K562 (cell line): Measurements from ENCODE around the gene DHRS13. TPM values are rescaled to one million over a fixed set of nuclear protein-coding genes. Genes with fewer than 3 reads are reported as not detected.
A peak's percentile ranks its signal among the peaks of the same experiment; 100 is the strongest.

Source experiments
- ARID3B ChIP-seq: fragments of 250-450 bp; sonication (Bioruptor Pico); IDR thresholded peaks from 2 replicates; pipeline ENCODE4 v1.4.0; 2020; ENCODE audit warnings: borderline replicate concordance
- CCAR2 ChIP-seq: fragments of 200-400 bp; formaldehyde crosslinking; IDR thresholded peaks from 2 replicates; pipeline ENCODE4 v1.6.1; 2017; ENCODE audit warnings: mild to moderate bottlenecking, low read depth, low read length
- DIDO1 ChIP-seq: fragments of 450-650 bp; IDR thresholded peaks from 2 replicates; pipeline ENCODE4 v1.6.1; 2016; ENCODE audit warnings: low read depth, missing biosample characterization, missing genetic modification characterization
- ELF4 ChIP-seq: fragments of 450-650 bp; formaldehyde crosslinking; IDR thresholded peaks from 2 replicates; pipeline ENCODE4 v1.4.0; 2022; ENCODE audit warnings: missing genetic modification characterization
- IRF2 ChIP-seq: sonication (generic); formaldehyde crosslinking; IDR thresholded peaks from 2 replicates; pipeline ENCODE4 v1.8.1; 2022; ENCODE audit warnings: mild to moderate bottlenecking, missing genetic modification reagents
- KLF16 ChIP-seq: IDR thresholded peaks from 2 replicates; pipeline ENCODE4 v1.6.1; 2016; ENCODE audit warnings: antibody characterized with exemption
- MCM3 ChIP-seq: fragments of 450-650 bp; IDR thresholded peaks from 2 replicates; pipeline ENCODE4 v1.6.1; 2016
- NR2C1 ChIP-seq, 2 experiments: fragments of 450-650 bp; IDR thresholded peaks; 2 replicates each; pipeline ENCODE4 v1.6.1; 2017; ENCODE audit warnings: mild to moderate bottlenecking in 2 of 2, antibody characterized with exemption in 1 of 2, inconsistent platforms in 1 of 2, missing compliant biosample characterization in 1 of 2, missing genetic modification characterization in 1 of 2
- PPARD ChIP-seq: fragments of 250-450 bp; sonication (Bioruptor Pico); IDR thresholded peaks from 2 replicates; pipeline ENCODE4 v1.8.0; 2022; ENCODE audit warnings: inconsistent platforms, mild to moderate bottlenecking, moderate library complexity
- PTBP1 ChIP-seq: fragments of 200-400 bp; formaldehyde crosslinking; IDR thresholded peaks from 2 replicates; pipeline ENCODE4 v1.6.1; 2017; ENCODE audit warnings: low read depth, low read length
- SETDB1 ChIP-seq: IDR thresholded peaks from one replicate; pipeline ENCODE4 v1.6.1; 2012; ENCODE audit warnings: low read length, control low read depth, inconsistent platforms
- TEAD1 ChIP-seq, 2 experiments: fragments of 450-650 bp in 1 of 2; sonication (generic) in 1 of 2; formaldehyde crosslinking; IDR thresholded peaks; 2 replicates each; pipeline versions ENCODE4 v1.4.0 to v1.8.0; 2020 to 2022; ENCODE audit warnings: mild to moderate bottlenecking in 2 of 2, missing genetic modification reagents in 1 of 2
- ZNF511 ChIP-seq: sonication (generic); formaldehyde crosslinking; IDR thresholded peaks from 2 replicates; pipeline ENCODE4 v1.8.0; 2022; ENCODE audit warnings: mild to moderate bottlenecking, missing genetic modification reagents
- ZNF764 ChIP-seq: fragments of 250-450 bp; sonication (Bioruptor Pico); IDR thresholded peaks from 2 replicates; pipeline ENCODE4 v1.4.0; 2020; ENCODE audit warnings: low read depth, mild to moderate bottlenecking, moderate library complexity
- polyA plus RNA-seq, 8 experiments: library from polyadenylated mRNA; depleted of rRNA in 4 of 8; stranded (reverse) in 5 of 8; unstranded in 3 of 8; fragments of >200 nt; fragmentation: Nextera tagmentation in 2 of 8; fragmentation: Illumina TruSeq in 1 of 8; extraction: Ambion mirVana in 2 of 8; extraction: Trizol in 1 of 8; gene quantifications; 2 replicates each; pipeline versions ENCODE4 v1.2.1 to v1.2.3, GENCODE V29; 2011 to 2014; ENCODE audit warnings: inconsistent platforms in 1 of 8, missing spikeins in 1 of 8
- total RNA-seq, 7 experiments: library from RNA; depleted of rRNA in 6 of 7; stranded (reverse); fragments of >200 nt in 6 of 7; fragmentation: Illumina TruSeq in 2 of 7; extraction: Trizol in 2 of 7; gene quantifications; 2 replicates each; pipeline versions ENCODE4 v1.2.1 to v1.2.3, GENCODE V29; 2011 to 2021; ENCODE audit warnings: low replicate concordance in 1 of 7
- TF ChIP-seq, protein P1 (sequence below): sonication (generic); formaldehyde crosslinking; IDR thresholded peaks from 2 replicates; pipeline ENCODE4 v1.8.0; 2022; ENCODE audit warnings: missing genetic modification reagents, mild to moderate bottlenecking, moderate library complexity, borderline replicate concordance
- TF ChIP-seq, protein P2 (sequence below): IDR thresholded peaks from 2 replicates; pipeline ENCODE4 v1.6.1; 2016; ENCODE audit warnings: missing genetic modification characterization, missing compliant biosample characterization
- TF ChIP-seq, protein P3 (sequence below), 2 experiments: IDR thresholded peaks in 1 of 2; conservative IDR thresholded peaks in 1 of 2; 2 replicates each; pipeline ENCODE4 v1.6.1; 2016; ENCODE audit warnings: low read depth in 2 of 2, mild to moderate bottlenecking in 1 of 2, missing compliant biosample characterization in 1 of 2, missing genetic modification characterization in 1 of 2, moderate library complexity in 1 of 2
- TF ChIP-seq, protein P4 (sequence below): fragments of 250-450 bp; sonication (Bioruptor Pico); IDR thresholded peaks from 2 replicates; pipeline ENCODE4 v1.5.1; 2021; ENCODE audit warnings: mild to moderate bottlenecking

Gene DHRS13
- total and polyA plus RNA-seq, 9 of the 15 experiments (the other 6 are each of a cell fraction or from before 2014, with no cell fraction given), result 0.32 to 52.3 (median 34.3) TPM; not detected in 1

DNA sequence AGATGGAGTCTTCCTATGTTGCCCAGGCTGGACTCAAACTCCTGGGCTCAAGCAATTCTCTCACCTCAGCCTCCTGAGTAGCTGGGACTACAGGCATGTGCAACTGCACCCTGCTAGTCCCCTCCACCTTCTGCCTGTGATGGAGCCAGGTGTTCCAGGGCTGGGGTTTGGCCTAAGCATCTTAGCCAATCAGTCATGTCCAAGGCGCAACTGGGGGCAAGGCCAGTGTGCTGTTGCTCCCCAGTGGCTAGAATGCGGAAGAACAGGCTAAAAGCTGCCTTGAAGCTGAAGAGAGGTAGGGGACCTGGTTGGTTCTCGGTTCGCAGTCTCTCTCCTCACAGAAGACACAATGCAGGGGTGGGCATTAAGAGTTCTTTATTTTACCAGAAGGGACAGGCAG is 23.9 kb downstream of the DHRS13 start (continued):
- TF ChIP-seq TEAD1 (CRISPR knock-in tag; IDR thresholded peaks at IDR 0.05), result peak; percentile 82 to 99; a peak in 3 of 4 replicates
- no peak for TF ChIP-seq SETDB1
- no peak for TF ChIP-seq MCM3
- TF ChIP-seq, protein P1, sequence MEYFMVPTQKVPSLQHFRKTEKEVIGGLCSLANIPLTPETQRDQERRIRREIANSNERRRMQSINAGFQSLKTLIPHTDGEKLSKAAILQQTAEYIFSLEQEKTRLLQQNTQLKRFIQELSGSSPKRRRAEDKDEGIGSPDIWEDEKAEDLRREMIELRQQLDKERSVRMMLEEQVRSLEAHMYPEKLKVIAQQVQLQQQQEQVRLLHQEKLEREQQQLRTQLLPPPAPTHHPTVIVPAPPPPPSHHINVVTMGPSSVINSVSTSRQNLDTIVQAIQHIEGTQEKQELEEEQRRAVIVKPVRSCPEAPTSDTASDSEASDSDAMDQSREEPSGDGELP, result peak; percentile 49; the same call in 1 of the 2 replicates
- TF ChIP-seq NR2C1 (IDR thresholded peaks at IDR 0.05), result no peak
- no peak for TF ChIP-seq NR2C1 (tag; IDR thresholded peaks at IDR 0.05)
- TF ChIP-seq, protein P2, sequence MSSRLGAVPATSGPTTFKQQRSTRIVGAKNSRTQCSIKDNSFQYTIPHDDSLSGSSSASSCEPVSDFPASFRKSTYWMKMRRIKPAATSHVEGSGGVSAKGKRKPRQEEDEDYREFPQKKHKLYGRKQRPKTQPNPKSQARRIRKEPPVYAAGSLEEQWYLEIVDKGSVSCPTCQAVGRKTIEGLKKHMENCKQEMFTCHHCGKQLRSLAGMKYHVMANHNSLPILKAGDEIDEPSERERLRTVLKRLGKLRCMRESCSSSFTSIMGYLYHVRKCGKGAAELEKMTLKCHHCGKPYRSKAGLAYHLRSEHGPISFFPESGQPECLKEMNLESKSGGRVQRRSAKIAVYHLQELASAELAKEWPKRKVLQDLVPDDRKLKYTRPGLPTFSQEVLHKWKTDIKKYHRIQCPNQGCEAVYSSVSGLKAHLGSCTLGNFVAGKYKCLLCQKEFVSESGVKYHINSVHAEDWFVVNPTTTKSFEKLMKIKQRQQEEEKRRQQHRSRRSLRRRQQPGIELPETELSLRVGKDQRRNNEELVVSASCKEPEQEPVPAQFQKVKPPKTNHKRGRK (tag), result no peak
- no peak for TF ChIP-seq ZNF511
- no peak for TF ChIP-seq ELF4
- TF ChIP-seq PPARD, result no peak
- no peak for TF ChIP-seq CCAR2
- no peak for TF ChIP-seq DIDO1
- TF ChIP-seq, protein P3, sequence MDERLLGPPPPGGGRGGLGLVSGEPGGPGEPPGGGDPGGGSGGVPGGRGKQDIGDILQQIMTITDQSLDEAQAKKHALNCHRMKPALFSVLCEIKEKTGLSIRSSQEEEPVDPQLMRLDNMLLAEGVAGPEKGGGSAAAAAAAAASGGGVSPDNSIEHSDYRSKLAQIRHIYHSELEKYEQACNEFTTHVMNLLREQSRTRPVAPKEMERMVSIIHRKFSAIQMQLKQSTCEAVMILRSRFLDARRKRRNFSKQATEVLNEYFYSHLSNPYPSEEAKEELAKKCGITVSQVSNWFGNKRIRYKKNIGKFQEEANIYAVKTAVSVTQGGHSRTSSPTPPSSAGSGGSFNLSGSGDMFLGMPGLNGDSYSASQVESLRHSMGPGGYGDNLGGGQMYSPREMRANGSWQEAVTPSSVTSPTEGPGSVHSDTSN (CRISPR knock-in tag; IDR thresholded peaks at IDR 0.05; ENCODE audit: low read depth), result no peak
- TF ChIP-seq, protein P3 (tag; conservative IDR thresholded peaks at IDR 0.05; ENCODE audit: low read depth), result peak; percentile 41
- TF ChIP-seq, protein P4, sequence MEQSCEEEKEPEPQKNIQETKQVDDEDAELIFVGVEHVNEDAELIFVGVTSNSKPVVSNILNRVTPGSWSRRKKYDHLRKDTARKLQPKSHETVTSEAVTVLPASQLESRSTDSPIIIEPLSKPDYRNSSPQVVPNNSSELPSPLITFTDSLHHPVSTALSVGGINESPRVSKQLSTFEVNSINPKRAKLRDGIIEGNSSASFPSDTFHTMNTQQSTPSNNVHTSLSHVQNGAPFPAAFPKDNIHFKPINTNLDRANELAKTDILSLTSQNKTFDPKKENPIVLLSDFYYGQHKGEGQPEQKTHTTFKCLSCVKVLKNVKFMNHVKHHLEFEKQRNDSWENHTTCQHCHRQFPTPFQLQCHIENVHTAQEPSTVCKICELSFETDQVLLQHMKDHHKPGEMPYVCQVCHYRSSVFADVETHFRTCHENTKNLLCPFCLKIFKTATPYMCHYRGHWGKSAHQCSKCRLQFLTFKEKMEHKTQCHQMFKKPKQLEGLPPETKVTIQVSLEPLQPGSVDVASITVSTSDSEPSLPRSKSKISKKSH (CRISPR knock-in tag), result no peak
- TF ChIP-seq PTBP1, result no peak
- no peak for TF ChIP-seq IRF2 (CRISPR knock-in tag)
- TF ChIP-seq ZNF764 (CRISPR knock-in tag), result no peak
- TF ChIP-seq KLF16, result no peak
- TF ChIP-seq ARID3B (CRISPR knock-in tag), result no peak
